HPDE6-E6E7 (cell line): ENCODE results near the gene CDC42SE2.
"Not testable (repeated sequence)": the region's sequence is repeated elsewhere in the genome, so short reads cannot be mapped to it uniquely, and the experiment has no call there.

Experiments used
- DNase-seq: peaks from one replicate; pipeline ENCODE4 v3.0.0; 2011; ENCODE audit warnings: missing footprints; ENCODE audit errors: extremely low spot score

The CDC42SE2 gene

GRCh38 chr5:131250751-131251475, 12.9 kb upstream of the CDC42SE2 start:
- DNase-seq, result no peak

GRCh38 chr5:131252824-131253171, 11.1 kb upstream of the CDC42SE2 start:
- no peak for DNase-seq

- not testable (repeated sequence) for DNase-seq
These were observed 9.8 kb upstream of the CDC42SE2 start for GRCh38 chr5:131254025-131254424.

GRCh38 chr5:131254741-131255140, 9.1 kb upstream of the CDC42SE2 start:
- no peak for DNase-seq

GRCh38 chr5:131256507-131256823, 7.4 kb upstream of the CDC42SE2 start:
- DNase-seq, result no peak

- DNase-seq, result no peak
These were observed 5.1 kb upstream of the CDC42SE2 start for GRCh38 chr5:131258733-131259132.

GRCh38 chr5:131259326-131259725, 4.5 kb upstream of the CDC42SE2 start:
- DNase-seq, result no peak

- DNase-seq, result no peak
These were observed 3.0 kb upstream of the CDC42SE2 start for GRCh38 chr5:131260895-131261294.

GRCh38 chr5:131261483-131261882, 2.4 kb upstream of the CDC42SE2 start:
- no peak for DNase-seq

GRCh38 chr5:131262953-131263541, 806 bp upstream of the CDC42SE2 start:
- no peak for DNase-seq

GRCh38 chr5:131264451-131265099, 722 bp downstream of the CDC42SE2 start:
- no peak for DNase-seq

GRCh38 chr5:131265311-131265803, 1.5 kb downstream of the CDC42SE2 start:
- DNase-seq, result no peak

- no peak for DNase-seq
These were observed 2.7 kb downstream of the CDC42SE2 start for GRCh38 chr5:131266370-131267060.

GRCh38 chr5:131268758-131269370, 5.0 kb downstream of the CDC42SE2 start:
- no peak for DNase-seq

GRCh38 chr5:131270809-131271208, 7.0 kb downstream of the CDC42SE2 start:
- no peak for DNase-seq

- DNase-seq, result not testable (repeated sequence)
These were observed 8.0 kb downstream of the CDC42SE2 start for GRCh38 chr5:131271888-131272287.

GRCh38 chr5:131272307-131272706, 8.5 kb downstream of the CDC42SE2 start:
- DNase-seq, result no peak

GRCh38 chr5:131272724-131273123, 8.9 kb downstream of the CDC42SE2 start:
- DNase-seq, result no peak

GRCh38 chr5:131274326-131275063, 10.6 kb downstream of the CDC42SE2 start:
- DNase-seq, result no peak

GRCh38 chr5:131276072-131276471, 12.2 kb downstream of the CDC42SE2 start:
- no peak for DNase-seq

GRCh38 chr5:131277447-131277846, 13.6 kb downstream of the CDC42SE2 start:
- no peak for DNase-seq
